Naive thymus-derived CD4-positive, alpha-beta T cell (primary cell): Measurements from ENCODE around the gene BAHD1. TPM values are rescaled to one million over a fixed set of nuclear protein-coding genes. Genes with fewer than 3 reads are reported as not detected.

Experiments
- ATAC-seq: fragments of 150-1000 bp; cut with Tn5 transposase; 2 replicates; pipeline ENCODE4 v1.10.0; 2021; ENCODE audit warnings: mild to moderate bottlenecking, moderate library complexity
- CTCF ChIA-PET: fragments of 350-600 bp; sonication (Branson Sonifier 250); formaldehyde crosslinking; loops from one replicate; lab custom pipeline; 2021; ENCODE audit warnings: antibody characterized with exemption; lab: Charles Lee
- POLR2A ChIA-PET: fragments of 350-600 bp; sonication (Branson Sonifier 250); formaldehyde crosslinking; loops from one replicate; lab custom pipeline; 2021; ENCODE audit warnings: antibody characterized with exemption, inconsistent platforms; lab: Charles Lee
- DNase-seq, 9 donors: peaks; one replicate each; pipeline versions ENCODE4 v3.0.0 to v3.0.0-alpha.2; 2020 to 2022; ENCODE audit warnings: mixed read lengths in 1 of 9
- H3K27ac ChIP-seq: one replicate; pipeline ENCODE4 v1.7.0; 2013; ENCODE audit warnings: mild to moderate bottlenecking, low read depth, low read length, moderate library complexity
- H3K27me3 ChIP-seq, 2 donors: one replicate each; pipeline ENCODE4 v1.7.0; 2013; ENCODE audit warnings: low read length in 2 of 2, mild to moderate bottlenecking in 2 of 2, moderate library complexity in 2 of 2; ENCODE audit not compliant: control insufficient read depth in 2 of 2, insufficient read depth in 2 of 2
- H3K36me3 ChIP-seq, 3 experiments: 1 replicate in 2 of 3; 2 replicates in 1 of 3; pipeline ENCODE4 v1.7.0; 2013; ENCODE audit warnings: low read length in 3 of 3, mild to moderate bottlenecking in 3 of 3, moderate library complexity in 1 of 3; ENCODE audit not compliant: insufficient read depth in 3 of 3, control insufficient read depth in 2 of 3
- H3K4me1 ChIP-seq, 2 donors: one replicate each; pipeline ENCODE4 v1.7.0; 2013; ENCODE audit warnings: low read length in 2 of 2, mild to moderate bottlenecking in 2 of 2, moderate library complexity in 1 of 2; ENCODE audit not compliant: control insufficient read depth in 2 of 2, insufficient read depth in 2 of 2
- H3K4me3 ChIP-seq: 2 replicates; pipeline ENCODE4 v1.7.0; 2013; ENCODE audit warnings: mild to moderate bottlenecking, low read length
- H3K9me3 ChIP-seq, 3 experiments: 1 replicate in 2 of 3; 2 replicates in 1 of 3; pipeline ENCODE4 v1.7.0; 2013; ENCODE audit warnings: low read length in 3 of 3; ENCODE audit not compliant: control insufficient read depth in 2 of 3
- H3K27ac Mint-ChIP-seq, 9 donors: one replicate each; pipeline ENCODE4 v1.8.0; 2020 to 2022; ENCODE audit warnings: mixed read lengths in 9 of 9, mild to moderate bottlenecking in 8 of 9, moderate library complexity in 5 of 9, inconsistent platforms in 2 of 9
- H3K27me3 Mint-ChIP-seq, 5 donors: one replicate each; pipeline ENCODE4 v1.8.0; 2021 to 2022; ENCODE audit warnings: mixed read lengths in 5 of 5, mild to moderate bottlenecking in 1 of 5
- H3K36me3 Mint-ChIP-seq, 5 donors: one replicate each; pipeline ENCODE4 v1.8.0; 2020 to 2022; ENCODE audit warnings: mixed read lengths in 5 of 5, mild to moderate bottlenecking in 3 of 5, inconsistent platforms in 1 of 5
- H3K4me1 Mint-ChIP-seq, 7 donors: one replicate each; pipeline ENCODE4 v1.8.0; 2020 to 2022; ENCODE audit warnings: mixed read lengths in 7 of 7, mild to moderate bottlenecking in 3 of 7, inconsistent platforms in 1 of 7
- H3K4me3 Mint-ChIP-seq, 10 donors: one replicate each; pipeline ENCODE4 v1.8.0; 2020 to 2022; ENCODE audit warnings: mild to moderate bottlenecking in 10 of 10, mixed read lengths in 10 of 10, moderate library complexity in 6 of 10, inconsistent platforms in 2 of 10
- H3K9me3 Mint-ChIP-seq, 11 donors: one replicate each; pipeline ENCODE4 v1.8.0; 2020 to 2022; ENCODE audit warnings: mixed read lengths in 11 of 11, mild to moderate bottlenecking in 4 of 11, inconsistent platforms in 1 of 11, moderate library complexity in 1 of 11
- intact Hi-C, 2 donors: fragments of 100-400 bp; cut with micrococcal nuclease; formaldehyde crosslinking; loops; one replicate each; pipeline ENCODE4 v1.15.1; 2023
- polyA plus RNA-seq, 2 donors: library from polyadenylated mRNA; unstranded; fragments of 300-500 nt; fragmentation: Illumina TruSeq; gene quantifications; one replicate each; pipeline ENCODE4 v1.2.3, GENCODE V29; 2021
- total RNA-seq, 6 experiments: library from RNA in 5 of 6; stranded (reverse) in 5 of 6; gene quantifications; 1 replicate in 5 of 6; 2 replicates in 1 of 6; pipeline ENCODE4 v1.2.3 and lab custom pipeline; 2021 to 2026

Gene BAHD1
- total and polyA plus RNA-seq, 7 experiments from 2014 or later: 2.2 to 48.8 (median 29.6) TPM

DNA sequence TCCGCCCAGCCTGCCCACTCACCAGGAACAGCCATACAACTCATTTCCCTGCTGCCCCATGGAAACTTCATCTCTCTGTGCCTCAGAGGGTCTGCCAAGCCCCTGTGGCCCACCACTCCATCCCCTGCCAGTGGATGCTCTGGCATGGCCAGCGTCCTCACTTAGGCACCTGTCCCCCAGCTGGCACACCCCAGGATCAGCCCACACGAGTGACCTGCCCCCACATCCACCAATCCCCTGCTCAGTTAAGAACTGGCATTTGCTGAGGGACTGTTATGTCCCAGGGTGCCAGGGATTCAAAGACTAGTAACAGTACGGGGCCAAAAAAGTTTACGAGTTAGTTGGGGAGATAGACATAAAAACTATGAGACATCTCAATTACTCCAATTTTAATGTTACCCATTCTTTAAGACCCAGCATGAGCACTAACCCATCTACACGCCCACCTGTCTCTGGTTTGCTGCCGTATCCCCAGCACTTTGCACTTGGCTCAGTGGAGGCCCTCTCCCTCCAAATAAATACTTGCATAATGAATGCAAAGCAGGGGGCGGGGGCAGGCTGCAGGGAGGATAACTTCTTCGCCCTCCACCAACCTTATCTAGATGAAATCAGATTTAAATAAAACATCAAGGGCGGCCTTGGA is 11.6 kb upstream of the BAHD1 start:
- no peaks in the 10 kb centered on the region for H3K4me1 ChIP-seq
- no peaks in the 10 kb centered on the region for H3K36me3 ChIP-seq
- Mint-ChIP-seq H3K36me3 (peaks cover 0 to 12% (median 5%) of the 10 kb centered on the region in 5 donors), H3K9me3 (no peaks in the 10 kb centered on the region), H3K27ac (peak overlapping the region in 1 of 9 donors; percentile 26), H3K4me1 (peaks cover 0 to 1% (median 0%) of the 10 kb centered on the region in 7 donors), H3K27me3 (peaks cover 0 to 18% (median 0%) of the 10 kb centered on the region in 5 donors), H3K4me3 (no peak overlapping the region)
- intact Hi-C loops: no loop called here
- no peak for ATAC-seq
- CTCF ChIA-PET: interaction anchor here (1.8 kb wide), 1 partner anchor 91 kb away, joined by 5 read pairs; no protein-coding TSS in a partner anchor
- H3K27ac ChIP-seq: no peak overlapping the region
- no peaks in the 10 kb centered on the region for H3K9me3 ChIP-seq
- no peak for DNase-seq
- H3K4me3 ChIP-seq: no peak overlapping the region
- no peaks in the 10 kb centered on the region for H3K27me3 ChIP-seq
- POLR2A ChIA-PET: no interaction called here

DNA sequence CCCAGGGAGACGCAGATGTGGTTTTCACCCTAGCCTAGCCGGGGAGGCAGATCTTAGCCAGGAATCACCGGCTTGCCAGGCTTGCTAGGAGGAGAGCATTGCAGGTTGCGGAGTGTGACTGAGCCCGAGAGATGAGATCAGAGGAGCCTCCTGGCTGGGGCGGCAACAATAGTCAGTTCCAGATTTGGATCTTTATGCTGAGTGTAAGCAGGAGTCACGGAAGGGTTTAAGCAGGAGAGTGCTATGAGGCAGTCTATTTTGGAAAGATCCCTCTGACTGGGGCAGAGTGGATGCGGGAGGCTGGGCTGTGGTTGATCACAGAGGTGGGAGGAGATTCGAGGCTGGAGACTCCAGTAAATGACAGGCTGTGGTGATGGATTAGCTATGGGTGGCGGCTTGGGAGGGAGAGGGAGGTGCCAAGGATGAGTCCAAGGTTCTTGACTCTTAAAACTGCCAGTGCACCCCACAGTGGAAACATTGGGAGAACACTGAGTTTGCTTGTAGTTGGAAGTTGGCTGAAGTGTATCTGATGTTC is 10.4 kb upstream of the BAHD1 start:
- intact Hi-C loops: no loop called here
- ChIA-PET POLR2A (no interaction called here), CTCF (interaction anchor here (1.0 kb wide), 1 partner anchor 9 kb away, joined by 3 read pairs; no protein-coding TSS in a partner anchor)
- Histone ChIP-seq H3K9me3 (no peaks in the 10 kb centered on the region), H3K4me1 (peaks cover 0 to 2% of the 10 kb centered on the region in 2 donors), H3K27ac (no peak overlapping the region), H3K36me3 (no peaks in the 10 kb centered on the region), H3K4me3 (no peak overlapping the region), H3K27me3 (no peaks in the 10 kb centered on the region)
- Mint-ChIP-seq H3K4me1 (peaks cover 0 to 12% (median under 1%) of the 10 kb centered on the region in 7 donors), H3K27ac (no peak overlapping the region), H3K4me3 (no peak overlapping the region), H3K9me3 (no peaks in the 10 kb centered on the region), H3K36me3 (peaks cover 0 to 8% (median 1%) of the 10 kb centered on the region in 5 donors), H3K27me3 (peaks cover 0 to 29% (median 0%) of the 10 kb centered on the region in 5 donors)
- no peak for DNase-seq
- no peak for ATAC-seq

DNA sequence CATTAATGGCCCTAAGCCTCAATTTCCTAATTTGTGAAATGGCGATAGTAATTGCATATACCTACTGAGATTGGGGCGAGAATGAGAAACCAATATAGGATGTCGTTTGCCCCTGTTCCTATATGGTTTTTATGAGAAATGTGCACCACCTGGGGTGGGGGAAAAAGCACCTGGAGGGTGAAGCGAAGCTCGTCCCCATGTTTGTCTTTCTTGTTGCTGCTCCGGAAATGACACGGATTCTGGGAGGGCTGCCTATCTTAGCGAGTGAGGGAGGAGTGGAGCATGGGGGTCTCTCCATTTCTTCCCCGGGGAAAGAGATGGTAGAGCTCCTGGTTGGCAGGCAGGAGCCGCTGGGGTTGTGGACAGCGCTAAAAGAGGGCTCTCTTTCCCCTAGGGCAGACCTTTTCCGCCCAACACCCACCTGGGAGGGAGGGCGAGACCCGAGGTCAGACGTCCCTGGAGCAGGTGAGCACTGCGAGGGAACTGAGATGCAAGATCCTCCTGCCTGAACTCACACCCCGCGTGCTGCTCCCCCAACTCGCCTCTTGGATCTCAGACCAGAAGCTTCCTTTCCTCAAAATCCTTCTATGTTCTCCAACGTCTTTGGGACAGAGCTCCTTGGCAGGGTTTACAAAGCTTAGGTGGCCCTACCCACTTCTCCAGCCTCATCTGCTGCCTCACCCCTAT is 5.6 kb upstream of the BAHD1 start:
- Histone ChIP-seq H3K4me1 (peaks cover 15 to 28% of the 10 kb centered on the region in 2 donors), H3K4me3 (peak overlapping the region; percentile 48), H3K36me3 (no peaks in the 10 kb centered on the region), H3K27me3 (peaks cover 0 to 5% of the 10 kb centered on the region in 2 donors), H3K27ac (no peak overlapping the region), H3K9me3 (no peaks in the 10 kb centered on the region)
- ATAC-seq: no peak
- DNase-seq: no peak
- POLR2A ChIA-PET: interaction anchor here (1.0 to 1.3 kb wide), 2 partner anchors 30 to 128 kb away, joined by 3 read pairs; partner anchors contain the start of gene IVD
- Mint-ChIP-seq H3K27me3 (peaks cover 15 to 76% (median 27%) of the 10 kb centered on the region in 5 donors), H3K36me3 (peaks cover 0 to 6% (median 0%) of the 10 kb centered on the region in 5 donors), H3K4me3 (peak overlapping the region in 9 of 10 donors; percentile 72 to 84 (median 76)), H3K9me3 (no peaks in the 10 kb centered on the region), H3K4me1 (peaks cover 22 to 40% (median 32%) of the 10 kb centered on the region in 7 donors), H3K27ac (peak overlapping the region in 2 of 9 donors; percentile 50 to 51)
- CTCF ChIA-PET: interaction anchor here (0.5 to 1.0 kb wide), 2 partner anchors 98 to 590 kb away, joined by 3 read pairs; no protein-coding TSS in a partner anchor
- intact Hi-C loops: no loop called here

DNA sequence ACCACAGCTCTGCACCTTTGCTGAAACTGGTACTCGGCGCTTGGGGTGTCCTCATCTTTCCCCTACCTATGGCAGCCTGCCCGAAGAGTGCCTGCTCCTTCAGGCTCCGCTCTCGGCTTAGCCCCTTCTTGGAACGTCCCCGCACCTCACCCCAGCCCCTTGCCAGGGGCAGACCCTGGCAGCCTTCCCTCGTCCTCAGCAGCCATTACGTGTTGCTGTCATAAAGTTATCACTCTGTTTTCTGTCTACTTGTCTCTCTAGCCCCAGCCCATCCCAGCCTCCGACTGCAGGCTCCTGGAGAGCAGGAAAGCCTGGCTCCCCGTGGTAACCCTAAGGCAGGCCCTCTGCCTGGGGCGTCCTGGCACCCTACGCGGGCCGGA is 5.1 kb upstream of the BAHD1 start:
- no peaks in the 10 kb centered on the region for H3K36me3 ChIP-seq
- peaks cover 0 to 5% of the 10 kb centered on the region in 2 donors for H3K27me3 ChIP-seq
- H3K4me3 Mint-ChIP-seq: peak overlapping the region; percentile 10 to 84 (median 75)
- DNase-seq (no peak), ATAC-seq (no peak)
- H3K36me3 Mint-ChIP-seq: peaks cover 0 to 6% (median 0%) of the 10 kb centered on the region in 5 donors
- peaks cover 15 to 79% (median 27%) of the 10 kb centered on the region in 5 donors for H3K27me3 Mint-ChIP-seq
- no peaks in the 10 kb centered on the region for H3K9me3 ChIP-seq
- CTCF ChIA-PET: no interaction called here
- H3K4me1 ChIP-seq: peaks cover 15 to 28% of the 10 kb centered on the region in 2 donors
- peaks cover 24 to 41% (median 32%) of the 10 kb centered on the region in 7 donors for H3K4me1 Mint-ChIP-seq
- H3K27ac Mint-ChIP-seq: peak overlapping the region in 2 of 9 donors; percentile 50 to 51
- intact Hi-C loops: no loop called here
- no peak overlapping the region for H3K27ac ChIP-seq
- H3K4me3 ChIP-seq: peak overlapping the region; percentile 48
- POLR2A ChIA-PET: interaction anchor here (0.7 to 1.3 kb wide), 4 partner anchors 15 to 129 kb away, joined by 3 read pairs; partner anchors contain the start of gene IVD
- H3K9me3 Mint-ChIP-seq: no peaks in the 10 kb centered on the region

DNA sequence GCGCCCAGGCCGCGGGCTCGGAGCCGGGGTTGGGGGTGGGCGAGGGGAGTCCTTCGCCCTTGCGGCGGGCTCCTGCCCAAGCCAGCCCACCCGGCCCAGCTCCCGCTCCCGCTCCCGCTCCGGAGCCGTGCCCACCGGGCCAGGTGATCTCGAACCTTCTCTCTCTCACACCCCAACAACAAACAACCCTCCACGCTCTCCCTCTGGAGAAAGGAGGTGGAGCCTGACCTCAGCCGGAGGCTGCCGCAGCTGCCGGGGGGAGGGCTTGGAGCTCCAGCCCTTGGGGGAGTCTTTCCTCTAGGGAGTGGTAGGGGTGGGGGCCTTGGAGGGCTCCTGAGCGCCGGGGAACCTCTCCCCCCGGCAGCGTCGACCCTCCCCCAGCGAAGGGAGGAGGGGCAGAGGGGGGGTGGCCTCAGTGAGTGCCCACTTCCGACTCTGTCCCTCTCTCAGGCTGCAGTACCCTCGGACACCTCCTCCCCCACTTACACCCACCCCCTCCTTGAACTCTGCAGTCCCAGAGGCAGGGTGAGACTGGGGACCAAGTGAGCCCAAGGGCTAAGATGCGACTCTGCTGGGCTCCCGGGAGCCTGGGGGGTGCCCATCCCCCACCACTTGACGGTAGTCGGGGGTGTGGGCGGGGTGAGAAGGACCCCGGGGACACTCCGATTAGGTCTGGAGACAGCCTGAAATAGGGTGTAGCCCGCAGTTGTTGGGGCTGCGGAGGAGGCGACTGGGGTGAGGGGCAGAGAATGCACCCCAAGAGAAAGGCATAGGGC is 4.4 kb upstream of the BAHD1 start:
- DNase-seq (no peak), ATAC-seq (no peak)
- peak overlapping the region; percentile 48 for H3K4me3 ChIP-seq
- peaks cover 15 to 79% (median 27%) of the 10 kb centered on the region in 5 donors for H3K27me3 Mint-ChIP-seq
- H3K9me3 ChIP-seq: no peaks in the 10 kb centered on the region
- H3K27ac Mint-ChIP-seq: peak overlapping the region in 3 of 9 donors; percentile 38 to 50 (median 41)
- H3K27ac ChIP-seq: no peak overlapping the region
- H3K36me3 ChIP-seq: no peaks in the 10 kb centered on the region
- H3K9me3 Mint-ChIP-seq: no peaks in the 10 kb centered on the region
- H3K4me1 Mint-ChIP-seq: peaks cover 24 to 41% (median 32%) of the 10 kb centered on the region in 7 donors
- peak overlapping the region; percentile 53 to 84 (median 74) for H3K4me3 Mint-ChIP-seq
- intact Hi-C loops: no loop called here
- peaks cover 0 to 5% of the 10 kb centered on the region in 2 donors for H3K27me3 ChIP-seq
- ChIA-PET CTCF (interaction anchor here (0.7 kb wide), 1 partner anchor 12 kb away, joined by 3 read pairs; no protein-coding TSS in a partner anchor), POLR2A (interaction anchor here (0.7 to 1.1 kb wide), 3 partner anchors 14 to 129 kb away, joined by 3 read pairs; no protein-coding TSS in a partner anchor)
- H3K4me1 ChIP-seq: peaks cover 15 to 28% of the 10 kb centered on the region in 2 donors
- H3K36me3 Mint-ChIP-seq: peaks cover 0 to 6% (median 0%) of the 10 kb centered on the region in 5 donors
